HG03064 (cell line): ENCODE results near the gene HSD17B13.
"Not testable (repeated sequence)": the region's sequence is repeated elsewhere in the genome, so short reads cannot be mapped to it uniquely, and the experiment has no call there.

Experiments used
- ATAC-seq: cut with Tn5 transposase; IDR thresholded peaks from one replicate; pipeline ENCODE4 v1.9.1; 2021; ENCODE audit warnings: low read depth; ENCODE audit not compliant: unreplicated experiment

HSD17B13 gene

DNA sequence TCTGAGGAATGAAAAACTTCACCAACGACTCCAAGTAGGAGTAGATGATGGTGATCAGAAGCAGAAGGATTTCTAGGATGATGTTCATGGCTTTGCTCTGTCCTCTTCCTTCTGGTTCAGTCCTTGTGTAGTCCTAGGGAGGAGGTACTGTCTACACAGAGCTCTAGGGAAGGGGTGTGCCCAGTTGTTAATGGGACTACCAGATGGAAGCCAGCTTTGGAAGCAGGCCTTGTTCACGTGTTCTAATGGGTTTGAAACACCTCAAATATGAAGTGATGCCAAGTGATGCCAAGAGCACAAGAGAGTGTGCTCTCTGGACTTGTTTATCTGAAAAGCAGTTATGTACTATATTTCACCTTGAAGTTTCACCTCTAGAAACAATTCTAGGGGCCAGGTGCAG, at the start of gene HSD17B13:
TSS of gene HSD17B13 (minus strand) at position 129 of the 400 bp plus-strand sequence. CDS start at position 88, 41 bp downstream.
- no peak for ATAC-seq

DNA sequence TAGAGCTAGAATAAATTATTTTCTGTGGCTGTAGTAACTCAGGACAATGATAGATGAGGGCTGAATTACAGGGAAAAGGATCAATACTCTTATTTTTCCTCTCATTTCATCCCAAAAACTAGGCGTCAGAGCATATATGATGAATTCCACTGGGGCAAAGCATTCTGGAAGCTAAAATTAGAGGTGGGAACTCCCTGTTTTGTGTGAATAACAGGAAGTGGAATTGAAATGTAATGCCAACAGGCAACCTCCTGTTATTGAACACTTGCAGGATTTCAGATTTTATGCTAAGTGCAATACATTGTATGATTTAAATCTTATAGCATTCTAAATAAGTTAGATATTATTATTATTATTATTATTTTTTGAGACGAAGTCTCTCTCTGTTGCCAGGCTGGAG, 47.4 kb upstream of the HSD17B13 start:
- ATAC-seq = no peak

DNA sequence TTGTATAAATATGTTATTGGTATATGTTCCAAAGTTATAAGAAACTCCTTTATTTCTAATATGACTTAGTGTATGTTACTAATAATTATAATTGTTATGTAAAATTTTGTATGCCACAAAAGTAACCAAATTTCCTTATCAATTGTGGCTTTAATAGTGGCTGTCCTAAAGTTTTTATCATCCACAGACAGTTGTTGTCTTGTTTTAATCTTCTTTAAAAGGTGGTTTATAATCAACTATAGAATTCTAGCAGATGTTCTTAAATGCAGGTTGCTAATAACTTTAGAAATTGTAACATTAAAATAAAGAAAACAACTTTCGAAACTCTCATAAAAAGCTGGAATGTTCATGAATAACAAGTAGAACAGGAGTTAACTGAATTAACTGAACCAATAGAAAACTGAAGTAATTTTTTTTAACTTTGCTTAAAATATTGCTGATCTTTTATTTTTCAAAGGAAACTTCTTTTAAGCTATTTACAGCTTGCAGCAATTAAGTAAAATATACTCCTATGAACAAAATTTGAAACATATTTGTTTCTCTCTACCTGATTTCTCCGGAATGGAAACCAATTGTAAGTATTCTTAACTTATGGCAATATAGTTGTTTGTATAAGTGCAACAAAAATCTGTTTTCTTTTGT, 44.0 kb upstream of the HSD17B13 start:
- no peak for ATAC-seq

GRCh38 chr4:87365348-87365747, 42.7 kb upstream of the HSD17B13 start:
- no peak for ATAC-seq

GRCh38 chr4:87363552-87363951, 40.9 kb upstream of the HSD17B13 start:
- ATAC-seq = no peak

- no peak for ATAC-seq
These were observed 37.8 kb upstream of the HSD17B13 start for GRCh38 chr4:87360338-87360935.

DNA sequence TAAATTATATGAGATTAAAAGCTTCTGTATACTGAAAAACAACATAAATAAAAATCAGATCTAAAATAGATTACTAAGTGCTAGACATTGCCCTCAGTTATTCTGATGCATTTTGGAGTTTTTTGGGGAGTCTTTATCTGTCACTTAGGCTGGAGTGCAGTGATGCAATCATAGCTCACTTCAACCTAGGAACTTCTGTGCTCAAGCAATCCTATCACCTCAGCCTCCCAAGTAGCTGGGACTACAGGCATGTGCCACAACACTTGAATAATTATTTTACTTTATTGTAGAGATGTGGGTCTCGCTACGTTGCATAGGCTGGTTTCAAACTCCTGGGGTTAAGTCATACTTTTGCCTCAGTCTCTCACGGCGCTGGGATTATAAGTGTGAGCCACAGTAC, 36.6 kb upstream of the HSD17B13 start:
- ATAC-seq = no peak

DNA sequence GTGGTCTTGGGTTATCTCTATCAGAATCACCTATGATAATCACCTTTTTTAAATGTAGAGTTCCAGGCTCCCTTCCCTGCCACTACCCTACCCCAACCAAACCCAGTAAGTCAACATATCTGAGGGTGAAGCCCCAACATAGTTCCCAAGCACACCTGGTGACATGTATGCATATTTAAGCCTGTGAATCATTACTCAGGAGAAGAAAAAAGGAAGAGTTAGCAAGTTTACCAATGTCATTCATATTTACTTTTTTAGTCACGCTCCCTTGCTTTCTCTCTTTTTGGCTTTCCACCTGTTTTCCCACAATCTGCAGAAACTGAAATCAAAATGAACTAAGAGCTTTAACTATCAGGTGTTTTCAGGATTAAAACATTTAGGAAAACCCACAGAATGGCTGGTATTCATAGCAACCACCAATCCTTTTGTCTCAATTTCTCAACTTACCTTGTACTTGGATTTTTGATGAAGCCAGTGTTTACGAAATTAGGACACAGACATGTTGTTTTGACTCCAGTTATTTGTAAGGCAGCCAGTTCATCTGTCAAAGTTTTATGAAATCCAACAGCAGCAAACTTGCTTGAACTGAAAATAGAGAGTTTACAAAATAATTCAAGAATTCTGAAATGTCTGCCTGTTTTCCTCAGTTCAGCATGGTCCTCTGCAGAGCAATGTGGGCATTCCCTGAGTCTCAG, 34.3 kb upstream of the HSD17B13 start:
- ATAC-seq = no peak

GRCh38 chr4:87354168-87355102, 31.8 kb upstream of the HSD17B13 start:
- no peak for ATAC-seq

- ATAC-seq = peak; percentile 84
These were observed 30.9 kb upstream of the HSD17B13 start for GRCh38 chr4:87353592-87353991.

DNA sequence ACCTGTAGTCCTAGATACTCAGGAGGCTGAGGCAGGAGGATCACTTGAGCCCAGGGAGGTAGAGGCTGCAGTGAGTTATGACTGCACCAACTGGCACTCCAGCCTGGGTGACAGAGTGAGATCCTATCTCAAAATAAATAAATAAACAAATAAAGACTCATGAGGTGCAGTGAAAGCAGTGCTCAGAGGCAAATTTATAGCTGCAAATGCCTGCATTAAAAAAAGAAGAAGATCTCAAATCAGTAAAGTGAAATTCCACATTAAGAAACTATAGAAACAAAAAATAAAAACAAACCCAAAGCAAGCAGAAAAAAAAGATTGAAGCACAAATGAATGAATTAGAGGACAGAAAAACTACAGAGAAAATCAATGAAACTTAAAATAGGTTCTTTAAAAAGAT, 22.5 kb upstream of the HSD17B13 start:
- ATAC-seq = no peak

DNA sequence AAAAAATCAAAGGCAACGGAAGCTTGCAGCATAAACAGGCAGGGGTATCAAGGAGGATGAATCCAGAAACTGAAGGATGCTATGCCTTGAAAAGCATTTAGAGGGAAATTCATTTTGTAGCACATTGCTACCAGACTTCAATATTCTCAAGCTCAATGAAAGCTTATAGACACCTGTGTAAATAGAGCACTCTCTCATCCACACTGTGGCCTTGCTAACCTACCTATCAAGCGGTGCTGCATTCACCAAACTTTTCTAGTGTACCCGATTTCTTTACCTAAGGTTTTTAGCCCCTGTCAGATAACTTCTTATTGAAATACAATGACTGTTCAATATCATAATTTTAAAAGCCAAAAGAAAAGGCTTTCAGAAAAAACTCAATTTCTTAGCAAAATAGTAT, 20.2 kb upstream of the HSD17B13 start:
- no peak for ATAC-seq

DNA sequence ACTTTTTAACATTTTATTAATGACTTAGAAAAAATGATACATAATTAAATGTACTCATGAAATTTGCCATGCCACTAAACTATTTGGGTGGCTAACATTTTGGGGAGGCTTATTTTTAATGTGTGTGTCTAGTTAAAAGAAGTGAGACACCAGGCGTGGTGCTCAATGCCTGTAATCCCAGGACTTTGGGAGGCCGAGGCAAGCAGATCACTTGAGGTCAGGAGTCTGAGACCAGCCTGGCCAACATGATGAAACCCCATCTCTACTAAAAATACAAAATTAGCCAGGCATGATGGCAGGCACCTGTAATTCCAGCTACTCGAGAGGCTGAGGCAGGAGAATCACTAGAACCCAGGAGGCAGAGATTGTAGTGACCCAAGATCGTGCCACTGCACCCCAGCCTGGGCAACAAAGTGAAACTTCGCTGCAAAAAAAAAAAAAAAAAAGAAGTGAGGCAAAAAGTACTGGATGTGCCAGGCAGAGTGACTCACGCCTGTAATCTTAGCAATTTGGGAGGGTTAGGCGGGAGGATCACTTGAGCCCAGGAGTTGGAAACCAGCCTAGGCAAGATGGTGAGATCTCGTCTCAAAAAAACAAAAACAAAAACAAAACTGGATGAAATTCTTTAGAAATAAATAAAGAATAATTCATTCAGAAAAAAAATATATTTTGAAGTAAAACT, 19.4 kb upstream of the HSD17B13 start:
- ATAC-seq = not testable (repeated sequence)

- ATAC-seq = no peak
These were observed 16.8 kb upstream of the HSD17B13 start for GRCh38 chr4:87339440-87339839.

GRCh38 chr4:87337361-87337760, 14.7 kb upstream of the HSD17B13 start:
- no peak for ATAC-seq

- no peak for ATAC-seq
These were observed 10.6 kb upstream of the HSD17B13 start for GRCh38 chr4:87333267-87333666.

- ATAC-seq = no peak
These were observed 8.1 kb upstream of the HSD17B13 start for GRCh38 chr4:87330761-87331160.

DNA sequence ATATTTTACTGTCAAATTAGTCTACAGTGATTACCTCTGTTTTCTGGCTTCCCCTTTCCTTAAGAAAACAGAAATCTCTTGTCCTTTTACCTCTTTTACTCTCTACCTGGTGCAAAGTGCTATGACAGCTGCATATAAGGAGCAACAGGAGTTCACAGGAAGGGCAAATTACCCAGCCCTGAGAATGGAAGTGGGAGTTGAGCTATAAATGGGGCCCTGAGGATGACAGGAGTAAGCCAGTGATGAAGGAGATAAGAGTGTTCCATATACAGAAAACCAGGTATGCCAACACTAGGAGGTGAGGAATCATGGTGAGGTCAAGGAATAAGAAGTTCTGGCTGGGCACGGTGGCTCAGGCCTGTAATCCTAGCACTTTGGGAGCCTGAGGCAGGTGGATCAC, 4.5 kb upstream of the HSD17B13 start:
- ATAC-seq = no peak

GRCh38 chr4:87326460-87326859, 3.8 kb upstream of the HSD17B13 start:
- no peak for ATAC-seq

GRCh38 chr4:87321888-87322287, 794 bp downstream of the HSD17B13 start:
- no peak for ATAC-seq
